ENCODE data around the gene PIP4K2A.
A peak's percentile ranks its signal among the peaks of the same experiment; 100 is the strongest.
"Not testable (repeated sequence)": the region's sequence is repeated elsewhere in the genome, so short reads cannot be mapped to it uniquely, and the experiment has no call there.

Gene PIP4K2A

DNA sequence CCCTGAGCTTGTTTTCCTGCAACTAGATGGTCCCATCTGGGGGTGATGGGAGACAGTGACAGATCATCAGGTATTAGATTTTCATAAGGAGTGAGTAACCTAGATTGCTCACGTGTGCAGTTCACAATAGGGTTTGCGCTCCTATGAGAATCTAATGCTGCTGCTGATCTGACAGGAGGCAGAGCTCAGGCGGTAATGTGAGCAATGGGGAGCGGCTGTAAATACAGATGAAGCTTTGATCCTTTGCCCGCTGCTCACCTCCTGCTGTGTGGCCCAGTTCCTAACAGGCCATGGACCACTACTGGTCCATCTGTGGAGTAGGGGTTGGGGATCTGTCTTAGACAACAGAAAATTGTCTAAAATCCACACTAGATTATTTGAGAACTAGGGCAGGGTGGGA is 22.3 kb downstream of the PIP4K2A start:
- not testable (repeated sequence) for DNase-seq

DNA sequence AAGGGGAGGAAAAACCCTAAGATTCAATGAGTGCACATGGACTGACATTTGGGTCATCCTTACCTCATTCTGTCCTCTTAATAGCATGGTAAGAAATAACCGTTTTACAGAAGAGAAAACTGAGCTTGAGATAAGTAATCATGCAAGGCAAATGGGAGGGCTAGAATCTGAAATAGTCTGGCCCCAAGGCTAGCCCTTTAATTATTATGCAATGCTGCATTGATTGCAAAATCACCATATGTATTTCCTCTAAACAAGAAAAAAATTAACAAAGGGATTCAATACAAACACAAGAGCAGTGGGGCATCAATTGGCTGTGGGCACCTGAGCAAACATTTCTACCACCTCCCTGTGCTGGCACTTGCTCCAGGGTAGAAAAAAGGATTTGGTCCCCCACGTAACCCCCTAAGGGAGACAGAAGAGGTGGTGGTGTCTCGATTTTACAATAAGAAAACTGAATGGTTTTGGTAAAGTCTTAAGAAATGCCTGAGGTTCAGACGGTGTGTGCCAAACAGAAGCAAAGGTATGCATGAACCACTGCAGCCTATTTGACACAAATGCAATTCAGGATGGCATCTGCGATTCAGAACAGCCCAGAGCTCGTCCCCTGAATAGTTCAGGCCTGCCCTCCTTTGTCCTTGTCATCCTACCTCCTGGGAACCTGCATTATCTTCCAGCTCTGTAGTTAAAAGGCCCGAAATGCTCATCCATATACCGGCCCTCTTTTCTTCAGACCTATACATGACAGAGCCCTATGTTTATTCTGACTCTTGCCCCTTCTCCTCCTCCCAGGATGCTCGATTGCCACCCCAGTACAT is 23.6 kb downstream of the PIP4K2A start:
- DNase-seq: no peak

DNA sequence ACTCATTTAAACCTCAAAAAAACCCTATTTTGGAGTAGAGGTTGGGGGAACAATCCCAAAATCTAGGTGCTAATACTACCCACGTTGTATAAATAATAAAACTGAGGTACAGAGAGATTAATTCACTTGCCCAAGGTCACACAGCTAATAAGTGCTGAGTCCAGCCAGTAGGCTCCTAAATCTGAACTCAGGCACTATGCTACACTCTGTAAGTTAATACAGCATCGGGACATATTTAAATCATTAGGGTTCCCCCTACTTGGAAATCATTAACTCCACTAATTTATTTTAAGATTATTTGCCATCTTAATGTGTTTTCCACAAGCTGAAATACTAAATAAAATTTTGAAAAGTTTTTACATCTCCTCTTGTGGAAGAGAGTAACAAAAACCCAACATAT is 24.2 kb downstream of the PIP4K2A start:
- no peak for DNase-seq

DNA sequence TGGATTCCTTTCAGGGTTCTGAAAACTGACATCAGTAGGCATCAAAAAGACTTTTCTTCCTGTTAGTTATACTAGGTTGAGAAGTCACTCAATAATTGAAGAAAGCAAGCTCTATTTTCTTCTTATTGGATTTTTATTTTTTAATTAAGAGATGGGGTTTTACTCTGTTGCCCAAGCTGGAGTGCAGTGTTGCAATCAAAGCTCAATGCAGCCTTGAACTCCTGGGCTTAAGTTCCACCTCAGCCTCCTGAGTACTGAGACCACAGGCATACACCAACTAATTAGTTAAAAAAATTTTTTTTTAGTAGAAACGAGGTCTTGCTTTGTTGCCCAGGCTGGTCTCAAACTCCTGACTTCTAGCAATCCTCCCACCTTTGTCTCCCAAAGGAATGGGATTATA is 28.0 kb downstream of the PIP4K2A start:
- no peak for DNase-seq

DNA sequence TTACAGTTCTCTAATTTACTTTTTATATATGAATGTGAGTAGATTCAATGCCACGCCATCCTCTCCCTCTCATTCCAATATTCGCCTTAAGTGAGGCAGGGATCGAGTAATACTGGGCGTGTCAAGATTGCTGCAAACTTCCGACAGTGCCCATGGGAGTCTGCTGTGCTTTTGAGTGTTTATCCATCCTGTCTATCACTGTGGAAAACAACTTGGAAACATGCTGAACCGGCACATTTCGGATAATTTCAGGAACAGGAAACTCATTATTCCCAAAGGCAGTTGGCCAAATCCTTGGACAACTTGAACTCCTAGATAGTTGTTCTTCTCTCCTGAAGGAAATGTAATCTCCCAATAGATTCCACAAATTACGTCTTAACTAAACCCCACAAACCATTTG is 28.5 kb downstream of the PIP4K2A start:
- no peak for DNase-seq

DNA sequence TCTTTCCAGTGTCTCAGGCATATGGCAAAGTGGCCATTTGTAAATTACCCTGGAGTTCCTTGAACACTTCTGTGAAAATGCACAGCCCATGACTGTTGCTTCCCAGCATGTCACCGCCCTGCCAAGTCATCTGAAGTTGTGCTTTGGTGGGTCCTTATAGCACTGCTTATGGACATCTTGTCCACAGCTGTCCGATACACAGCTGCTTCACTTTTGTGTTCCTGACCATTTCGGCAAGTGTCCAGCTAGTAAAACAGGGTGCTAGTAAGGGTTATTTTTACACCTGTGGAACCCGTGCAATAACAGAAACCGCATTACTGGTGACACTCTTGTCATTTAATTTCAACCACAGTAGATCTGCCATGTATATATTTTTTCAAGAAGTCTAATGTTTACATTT is 29.7 kb downstream of the PIP4K2A start:
- no peak for DNase-seq

DNA sequence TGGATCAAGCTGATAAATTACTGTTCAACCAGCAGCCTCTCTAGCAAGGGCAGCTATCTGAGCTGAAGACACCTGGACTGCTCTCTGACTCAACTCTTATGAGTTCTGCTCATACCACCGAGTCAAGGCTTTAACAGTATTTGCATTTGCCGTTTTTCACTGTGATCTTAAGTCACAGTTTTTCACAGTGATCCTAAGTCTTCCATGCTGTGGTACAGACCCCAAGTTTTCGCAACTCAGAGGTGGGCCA is 31.3 kb downstream of the PIP4K2A start:
- no peak for DNase-seq

DNA sequence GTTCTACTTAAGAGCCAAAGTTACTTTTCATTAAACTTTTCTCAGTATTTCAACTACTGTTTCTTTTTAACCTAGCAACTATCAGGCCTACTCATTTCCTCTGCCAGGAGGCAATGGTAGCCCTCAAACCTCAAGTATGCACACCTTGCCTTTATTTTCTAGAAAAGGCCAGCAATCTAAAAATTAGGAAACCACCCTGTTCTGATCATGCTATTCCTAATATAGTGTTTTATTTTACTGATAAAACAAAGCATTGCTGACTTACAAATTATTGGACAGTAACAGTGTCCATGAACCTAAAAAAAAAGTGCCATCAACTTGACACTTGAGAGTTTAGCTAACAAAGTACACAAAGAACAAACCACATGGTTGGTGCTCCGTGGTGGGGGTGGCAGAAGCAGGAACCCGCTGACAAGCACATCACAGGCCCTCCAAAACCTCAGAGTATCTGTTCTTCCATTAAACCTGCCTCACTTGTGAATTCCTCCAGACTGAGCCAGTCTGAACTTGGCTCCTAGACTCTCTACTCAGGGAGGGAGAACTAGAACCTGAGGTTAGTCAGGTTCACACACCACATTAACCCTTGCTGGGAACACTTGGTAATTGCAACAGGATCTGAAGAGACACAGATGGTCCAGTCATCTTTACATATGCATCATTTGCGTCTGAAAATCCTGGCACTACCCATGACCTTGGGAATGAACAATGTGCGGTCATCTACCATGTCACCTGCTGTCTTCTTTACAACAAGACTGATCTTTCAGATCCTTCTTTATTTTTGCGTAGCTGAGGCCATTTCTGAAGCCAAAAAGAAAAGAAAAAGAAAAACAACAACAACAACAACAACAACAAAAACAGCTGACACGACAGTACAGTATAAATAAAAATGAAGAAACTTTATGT is 31.9 kb downstream of the PIP4K2A start:
- DNase-seq: peak; percentile 55

DNA sequence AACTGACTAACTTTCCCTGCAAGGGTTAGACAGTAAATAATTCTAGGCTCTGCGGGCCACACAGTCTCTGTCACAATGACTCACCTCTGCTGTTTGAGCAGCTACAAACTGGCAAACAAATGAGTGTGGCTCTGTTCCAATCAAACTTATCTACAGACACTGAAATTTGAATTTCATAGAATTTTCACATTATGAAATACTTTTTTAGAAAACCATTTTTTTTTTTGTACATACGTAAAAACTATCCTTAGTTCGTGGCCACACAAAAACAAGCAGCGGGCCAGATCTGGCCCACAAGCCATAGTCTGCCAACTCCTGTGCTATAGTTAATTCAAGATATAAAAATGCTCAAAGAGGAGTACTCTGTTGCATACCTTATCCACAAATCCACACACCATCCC is 32.6 kb downstream of the PIP4K2A start:
- DNase-seq: peak; percentile 53

DNA sequence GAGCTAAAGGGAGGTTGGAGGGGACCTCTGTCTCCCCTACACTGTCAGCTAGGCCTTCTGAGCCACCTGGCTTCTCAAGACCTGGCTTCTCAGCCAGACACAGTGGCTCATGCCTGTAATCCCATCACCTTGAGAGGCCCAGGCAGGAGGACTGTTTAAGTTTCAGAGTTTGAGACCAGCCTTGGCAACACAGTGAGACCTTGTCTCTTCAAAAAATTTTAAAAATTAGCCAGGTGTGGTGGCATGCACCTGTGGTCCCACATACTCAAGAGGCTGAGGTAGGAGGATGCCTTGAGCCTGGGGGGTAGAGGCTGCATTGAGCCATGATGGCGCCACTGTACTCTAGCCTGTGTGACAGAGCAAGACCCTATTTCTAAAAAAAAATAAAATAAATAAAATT is 33.1 kb downstream of the PIP4K2A start:
- DNase-seq: no peak

DNA sequence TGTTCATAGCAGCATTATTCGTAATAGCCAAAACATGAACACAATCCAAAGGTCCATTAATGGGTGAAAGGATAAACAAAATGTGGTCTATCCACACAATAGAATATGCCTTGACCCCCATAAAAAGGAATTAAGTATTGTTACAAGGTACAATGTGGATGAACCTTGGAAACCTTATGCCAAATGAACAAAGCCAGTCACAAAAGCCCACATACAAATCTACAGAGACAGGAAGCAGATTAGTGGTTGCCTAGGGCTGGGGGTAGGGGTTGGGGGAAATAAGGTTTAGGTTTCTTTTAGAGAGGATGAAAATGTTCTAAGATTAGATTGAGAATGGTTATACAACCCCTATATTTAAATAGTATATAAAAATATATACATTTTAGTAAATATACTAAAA is 34.8 kb downstream of the PIP4K2A start:
- DNase-seq: no peak

DNA sequence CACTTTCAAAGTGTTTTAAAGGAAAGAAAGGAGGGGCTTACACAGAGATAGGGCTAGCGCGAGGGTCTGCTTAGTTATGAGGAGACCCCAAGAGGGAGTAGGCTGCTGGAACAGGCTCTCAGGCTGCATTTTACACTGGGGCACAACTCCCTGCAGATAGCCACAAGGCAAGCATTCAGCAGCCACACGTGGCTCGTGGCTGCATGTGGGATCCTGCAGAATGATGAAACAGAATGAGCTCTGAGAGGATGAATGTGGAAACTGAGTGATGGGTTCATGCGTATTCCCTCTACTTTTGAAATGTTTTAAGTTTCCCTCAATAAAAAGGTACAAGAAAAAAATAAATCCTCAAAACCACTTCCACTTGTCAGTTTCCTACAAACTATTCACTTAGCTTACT is 37.0 kb downstream of the PIP4K2A start:
- DNase-seq: no peak

DNA sequence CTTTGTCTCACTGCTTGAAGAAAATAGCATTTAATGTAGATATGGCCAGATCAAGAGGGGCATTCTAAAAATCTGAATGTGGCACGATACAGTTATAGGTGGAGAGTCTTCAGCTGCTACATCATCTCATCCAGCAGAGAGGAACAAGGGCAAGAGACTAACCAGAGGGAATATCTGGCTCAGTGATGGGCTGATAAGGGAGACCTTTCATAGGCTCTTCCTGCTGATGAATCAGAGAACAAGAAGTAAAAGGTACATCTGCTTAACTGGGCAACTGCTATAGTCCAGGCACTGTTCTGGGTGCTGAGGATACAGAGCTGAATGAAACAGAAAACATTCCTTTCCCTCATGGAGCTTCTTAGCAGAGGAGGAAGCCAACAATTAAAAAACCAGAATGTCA is 37.9 kb downstream of the PIP4K2A start:
- no peak for DNase-seq

DNA sequence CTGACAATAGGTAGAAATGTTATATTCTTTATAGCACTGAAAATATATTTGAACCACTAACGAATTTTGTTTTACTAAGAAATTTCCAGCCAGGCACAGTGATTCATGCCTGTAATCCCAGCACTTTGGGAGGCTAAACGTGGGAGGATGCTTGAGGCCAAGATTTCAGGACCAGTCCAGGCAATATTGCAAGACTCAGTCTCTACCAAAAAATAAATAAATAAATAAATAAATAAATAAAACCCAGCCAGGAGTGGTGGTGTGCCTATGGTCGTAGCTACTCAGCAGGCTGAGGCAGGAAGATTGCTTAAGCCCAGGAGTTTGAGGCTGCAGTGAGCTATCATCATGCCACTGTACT is 39.8 kb downstream of the PIP4K2A start:
- DNase-seq: no peak

DNA sequence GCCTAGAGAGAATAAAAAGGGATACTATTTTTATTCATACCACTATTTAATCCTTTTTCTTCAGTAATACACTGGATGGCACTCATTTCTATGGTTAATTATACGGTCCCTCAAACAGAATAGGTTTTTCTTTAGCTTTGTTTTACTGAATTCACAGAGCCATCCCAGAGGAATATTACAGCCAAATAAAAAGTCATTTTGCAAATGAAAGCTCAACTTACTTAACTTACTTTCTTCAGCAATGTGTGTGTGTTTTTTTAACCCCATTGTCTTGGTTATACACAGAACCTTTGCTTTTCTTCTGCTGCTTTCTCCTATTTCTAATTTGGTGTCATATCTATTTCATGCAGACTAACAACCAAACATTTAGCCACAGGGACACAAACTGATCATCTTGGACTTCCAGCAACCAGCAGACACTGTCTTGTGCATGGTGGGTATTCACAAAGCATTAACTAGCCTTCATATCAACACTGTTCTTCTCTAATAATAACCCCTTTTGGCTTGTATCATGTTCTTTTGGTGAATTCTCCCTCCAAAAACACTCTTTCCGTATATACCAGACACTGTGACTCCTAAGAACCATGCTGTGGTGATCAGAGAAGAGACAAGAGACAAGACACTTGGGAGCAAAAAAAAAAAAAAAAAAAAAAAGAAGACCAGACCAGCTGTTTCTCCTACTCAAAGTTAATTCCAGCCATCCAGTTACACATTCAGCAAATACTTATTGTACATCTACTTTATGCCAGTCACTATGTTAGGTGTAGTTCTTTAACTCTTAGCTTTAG is 40.4 kb downstream of the PIP4K2A start:
- DNase-seq: no peak

DNA sequence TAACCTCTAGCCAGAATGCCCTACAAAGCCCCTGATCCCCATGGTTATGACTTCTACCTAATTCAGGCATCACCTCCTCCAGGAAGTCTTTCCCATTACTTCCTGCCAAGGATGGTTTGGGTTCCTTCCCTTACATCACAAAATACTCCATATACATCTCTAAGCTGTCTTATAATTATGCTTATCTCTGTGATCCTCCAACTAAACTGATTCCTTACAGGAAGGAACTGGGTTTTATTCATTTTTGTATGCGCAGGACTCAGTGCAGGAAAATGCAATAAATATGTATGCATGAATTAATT is 41.3 kb downstream of the PIP4K2A start:
- DNase-seq: no peak

DNA sequence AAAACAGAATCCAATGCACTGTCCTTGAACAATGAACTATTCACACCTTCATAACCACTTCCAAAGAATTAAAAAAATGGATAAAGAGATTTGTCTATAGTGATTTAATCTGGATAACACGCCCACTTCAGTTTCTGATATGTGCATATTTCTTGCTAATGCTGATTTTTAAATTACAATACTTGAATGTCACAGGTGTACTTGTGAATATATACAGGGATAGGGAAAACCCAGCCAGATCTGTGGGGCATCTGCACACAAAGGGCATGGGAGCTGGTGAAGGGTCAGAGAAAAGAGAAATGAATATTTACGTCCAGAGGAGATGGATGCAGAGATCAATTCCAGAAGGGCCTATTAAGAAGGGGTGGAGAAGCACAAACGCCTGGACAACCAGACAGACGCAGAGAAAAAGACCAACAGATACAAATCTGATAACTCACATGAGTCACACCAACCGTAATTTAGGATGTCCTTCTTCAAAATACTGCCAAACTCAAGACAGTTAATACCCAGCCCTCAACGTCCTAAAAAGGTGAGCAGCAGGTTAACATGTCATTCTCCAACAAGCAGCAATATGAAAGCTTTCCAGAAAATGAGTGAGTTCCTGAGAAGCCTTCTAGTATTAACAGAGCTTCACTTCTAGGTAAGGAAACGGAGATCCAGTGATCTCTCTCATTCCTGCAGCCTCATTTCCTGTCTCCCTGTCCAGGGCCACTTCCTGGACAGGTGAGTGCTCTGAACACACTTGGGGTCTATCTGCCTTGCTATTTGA is 41.9 kb downstream of the PIP4K2A start:
- no peak for DNase-seq

DNA sequence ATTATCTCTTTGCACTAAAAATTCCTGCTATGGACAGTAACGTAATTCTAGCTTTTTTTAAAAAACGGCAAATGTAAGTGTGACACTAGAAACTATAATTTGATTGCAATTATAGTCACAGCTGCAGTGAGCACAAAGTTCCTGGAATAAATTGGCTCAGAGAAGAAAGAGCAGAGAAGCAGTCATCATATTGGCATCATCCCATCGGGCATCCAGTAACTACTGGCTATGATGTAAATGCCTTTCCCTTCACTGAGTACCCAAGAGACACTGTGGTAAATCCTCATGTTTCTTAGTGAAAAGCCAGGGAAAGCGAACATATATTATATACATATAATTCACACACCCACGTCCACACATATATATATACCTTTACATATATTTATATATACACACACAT is 43.6 kb downstream of the PIP4K2A start:
- no peak for DNase-seq

DNA sequence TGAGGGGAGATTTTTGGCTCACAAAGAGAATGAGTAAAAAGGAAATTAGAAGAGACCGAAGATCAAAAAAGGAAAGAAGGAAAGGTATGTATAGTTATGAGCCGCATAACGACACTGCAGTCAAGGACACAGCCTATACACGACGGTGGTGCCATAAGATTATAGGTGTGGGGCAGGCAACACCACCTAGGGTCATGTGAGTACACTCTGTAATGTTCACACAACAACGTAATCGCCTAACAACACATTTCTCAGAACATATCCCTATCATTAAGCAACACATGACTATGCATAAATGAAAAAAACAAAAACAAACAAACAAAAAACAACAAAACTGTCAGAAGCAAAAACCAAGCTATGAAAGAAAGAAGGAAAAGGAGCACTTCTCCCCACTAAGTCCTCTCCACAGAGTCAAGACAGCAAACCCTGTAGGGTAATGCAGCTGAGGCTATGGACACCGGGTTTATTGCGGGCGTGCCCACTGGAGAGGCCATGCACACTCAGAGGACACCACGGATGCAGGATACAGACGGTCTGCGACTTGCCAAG is 45.1 kb downstream of the PIP4K2A start:
- DNase-seq: no peak

DNA sequence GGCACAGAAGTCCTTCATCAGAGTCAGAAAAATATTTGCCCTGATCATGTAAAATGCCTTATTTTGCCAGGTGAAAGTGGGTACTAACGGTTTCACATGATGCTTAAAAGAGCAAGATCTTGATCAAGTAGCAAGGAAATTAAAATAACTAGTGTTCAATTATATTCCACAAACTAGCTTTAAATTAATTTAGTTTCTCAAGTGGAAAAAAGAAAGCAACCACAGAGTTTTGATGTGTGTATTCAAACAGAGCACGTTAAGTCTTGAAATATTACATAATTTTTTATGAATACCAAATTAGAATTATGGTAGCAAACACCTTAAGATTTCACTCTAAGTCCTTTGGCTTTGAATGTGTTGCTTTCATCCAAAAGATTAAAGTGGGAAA is 47.3 kb downstream of the PIP4K2A start:
- DNase-seq: no peak

DNA sequence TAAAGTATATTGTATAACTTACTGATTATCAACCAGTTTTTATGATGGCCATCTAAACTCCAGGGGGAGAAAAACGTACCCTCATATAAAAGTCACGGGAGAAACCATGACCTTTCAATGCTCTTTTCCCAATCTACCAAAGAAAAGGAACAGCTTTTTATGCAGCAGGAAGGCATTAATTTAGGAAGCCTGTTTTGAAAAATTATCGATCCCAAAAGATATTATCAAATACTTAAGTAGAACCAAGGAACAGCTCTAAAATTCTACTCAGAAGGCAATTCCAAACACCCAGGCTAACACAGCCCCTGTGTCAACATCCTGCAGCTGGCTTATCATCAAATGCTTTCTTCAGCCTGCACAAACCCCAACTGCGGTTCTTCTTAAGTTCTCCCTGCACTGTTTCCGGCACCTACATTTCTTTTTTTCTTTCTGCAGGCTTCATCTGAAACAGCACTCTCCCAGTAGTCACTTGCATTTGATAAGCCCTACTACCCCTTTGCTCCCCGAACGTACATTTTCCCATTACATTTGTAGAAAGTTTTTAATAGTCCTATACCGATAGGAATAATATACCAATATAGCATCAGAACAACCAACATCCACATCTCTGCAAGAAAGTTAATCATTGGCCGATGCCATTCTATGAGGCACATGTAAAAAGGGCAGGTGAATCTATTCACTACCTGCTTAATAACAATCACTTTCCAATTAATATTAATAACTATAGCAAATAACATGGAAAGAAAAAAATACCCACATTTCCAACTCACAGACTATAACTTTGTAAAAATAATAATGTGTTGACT is 47.9 kb downstream of the PIP4K2A start:
- DNase-seq: peak; percentile 53

DNA sequence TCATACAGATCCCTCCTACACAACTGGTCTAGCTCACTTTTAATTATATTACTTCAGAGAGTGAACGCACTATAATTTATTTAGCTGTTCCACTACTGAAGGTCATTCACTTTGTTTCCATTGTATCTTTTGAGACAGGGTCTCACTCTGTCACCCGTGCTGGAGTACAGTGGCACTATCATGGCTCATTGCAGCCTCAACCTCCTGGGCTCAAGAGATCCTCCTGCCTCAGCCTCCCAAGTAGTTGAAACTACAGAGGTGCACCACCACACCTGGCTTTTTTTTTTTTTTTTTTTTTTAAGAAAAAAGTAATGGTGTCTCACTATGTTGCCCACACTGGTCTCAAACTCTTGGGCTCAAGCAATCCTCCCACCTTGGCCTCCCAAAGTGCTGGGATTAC is 49.0 kb downstream of the PIP4K2A start:
- no peak for DNase-seq
